KOPT-K1 (cell line): ENCODE measurements around the gene PFDN1.

ENCODE experiments used
- H3K27ac ChIP-seq: fragments of 200-600 bp; sonication (generic); 2 replicates; pipeline ENCODE4 v1.5.1; 2016; ENCODE audit warnings: antibody characterized with exemption, mild to moderate bottlenecking, low read depth, low read length; ENCODE audit not compliant: poor library complexity, severe bottlenecking
- H3K36me3 ChIP-seq: fragments of 200-600 bp; sonication (generic); 2 replicates; pipeline ENCODE4 v1.5.1; 2017; ENCODE audit warnings: antibody characterized with exemption, mild to moderate bottlenecking, low read length, moderate library complexity; ENCODE audit not compliant: insufficient read depth
- H3K9me3 ChIP-seq: fragments of 200-600 bp; sonication (generic); 2 replicates; pipeline ENCODE4 v1.5.1; 2017; ENCODE audit warnings: antibody characterized with exemption, low read length, mild to moderate bottlenecking; ENCODE audit not compliant: insufficient read depth, poor library complexity, severe bottlenecking

Gene PFDN1

GRCh38 chr5:140338908-140339307, 36.0 kb upstream of the PFDN1 start:
- H3K9me3 ChIP-seq: no peaks in the 10 kb centered on the region
- no peak overlapping the region for H3K27ac ChIP-seq
- no peaks in the 10 kb centered on the region for H3K36me3 ChIP-seq

GRCh38 chr5:140338336-140338735, 35.4 kb upstream of the PFDN1 start:
- Histone ChIP-seq H3K9me3 (no peaks in the 10 kb centered on the region), H3K36me3 (no peaks in the 10 kb centered on the region), H3K27ac (no peak overlapping the region)

- Histone ChIP-seq H3K9me3 (no peaks in the 10 kb centered on the region), H3K36me3 (no peaks in the 10 kb centered on the region), H3K27ac (no peak overlapping the region)
These were observed 35.0 kb upstream of the PFDN1 start for GRCh38 chr5:140337880-140338279.

GRCh38 chr5:140336388-140336787, 33.5 kb upstream of the PFDN1 start:
- no peaks in the 10 kb centered on the region for H3K9me3 ChIP-seq
- H3K36me3 ChIP-seq: no peaks in the 10 kb centered on the region
- no peak overlapping the region for H3K27ac ChIP-seq

- H3K27ac ChIP-seq: no peak overlapping the region
- no peaks in the 10 kb centered on the region for H3K9me3 ChIP-seq
- no peaks in the 10 kb centered on the region for H3K36me3 ChIP-seq
These were observed 28.7 kb upstream of the PFDN1 start for GRCh38 chr5:140331638-140332037.

- Histone ChIP-seq H3K27ac (no peak overlapping the region), H3K9me3 (no peaks in the 10 kb centered on the region), H3K36me3 (no peaks in the 10 kb centered on the region)
These were observed 27.0 kb upstream of the PFDN1 start for GRCh38 chr5:140329739-140330481.

GRCh38 chr5:140328036-140328764, 25.3 kb upstream of the PFDN1 start:
- no peaks in the 10 kb centered on the region for H3K9me3 ChIP-seq
- no peak overlapping the region for H3K27ac ChIP-seq
- H3K36me3 ChIP-seq: no peaks in the 10 kb centered on the region

- no peaks in the 10 kb centered on the region for H3K9me3 ChIP-seq
- H3K27ac ChIP-seq: no peak overlapping the region
- H3K36me3 ChIP-seq: no peaks in the 10 kb centered on the region
These were observed 24.7 kb upstream of the PFDN1 start for GRCh38 chr5:140327589-140327988.

- Histone ChIP-seq H3K27ac (no peak overlapping the region), H3K9me3 (no peaks in the 10 kb centered on the region), H3K36me3 (no peaks in the 10 kb centered on the region)
These were observed 22.6 kb upstream of the PFDN1 start for GRCh38 chr5:140325486-140325885.

- H3K36me3 ChIP-seq: no peaks in the 10 kb centered on the region
- no peak overlapping the region for H3K27ac ChIP-seq
- no peaks in the 10 kb centered on the region for H3K9me3 ChIP-seq
These were observed 21.8 kb upstream of the PFDN1 start for GRCh38 chr5:140324617-140325241.

- no peak overlapping the region for H3K27ac ChIP-seq
- no peaks in the 10 kb centered on the region for H3K36me3 ChIP-seq
- H3K9me3 ChIP-seq: no peaks in the 10 kb centered on the region
These were observed 21.2 kb upstream of the PFDN1 start for GRCh38 chr5:140324041-140324600.

- H3K9me3 ChIP-seq: no peaks in the 10 kb centered on the region
- no peak overlapping the region for H3K27ac ChIP-seq
- no peaks in the 10 kb centered on the region for H3K36me3 ChIP-seq
These were observed 20.1 kb upstream of the PFDN1 start for GRCh38 chr5:140322751-140323731.

GRCh38 chr5:140321796-140322195, 18.9 kb upstream of the PFDN1 start:
- H3K36me3 ChIP-seq: no peaks in the 10 kb centered on the region
- no peaks in the 10 kb centered on the region for H3K9me3 ChIP-seq
- H3K27ac ChIP-seq: no peak overlapping the region

GRCh38 chr5:140319833-140320232, 16.9 kb upstream of the PFDN1 start:
- H3K36me3 ChIP-seq: no peaks in the 10 kb centered on the region
- H3K9me3 ChIP-seq: no peaks in the 10 kb centered on the region
- H3K27ac ChIP-seq: no peak overlapping the region
